B cell (primary cell): ENCODE results near the gene AZU1. TPM values are rescaled to one million over a fixed set of nuclear protein-coding genes. Genes with fewer than 3 reads are reported as not detected.
"Not testable (repeated sequence)": the region's sequence is repeated elsewhere in the genome, so short reads cannot be mapped to it uniquely, and the experiment has no call there.

Source experiments
- ATAC-seq: fragments of 200-7000 bp; cut with Tn5 transposase; one replicate; pipeline ENCODE4 v1.10.0; 2021; ENCODE audit warnings: low read depth, mild to moderate bottlenecking, moderate number of reproducible peaks, moderate library complexity
- CTCF ChIA-PET: fragments of 350-600 bp; sonication (Branson Sonifier 250); formaldehyde crosslinking; loops from one replicate; lab custom pipeline; 2021; ENCODE audit warnings: antibody characterized with exemption, inconsistent platforms; lab: Charles Lee
- POLR2A ChIA-PET: fragments of 350-600 bp; sonication (Branson Sonifier 250); formaldehyde crosslinking; loops from one replicate; lab custom pipeline; 2021; ENCODE audit warnings: antibody characterized with exemption; lab: Charles Lee
- DNase-seq: peaks from one replicate; pipeline ENCODE4 v3.0.0; 2013
- H2AFZ ChIP-seq: 2 replicates; pipeline ENCODE4 v1.6.1; 2012; ENCODE audit warnings: mild to moderate bottlenecking, low read depth, low read length; ENCODE audit not compliant: insufficient read depth, poor library complexity, severe bottlenecking
- H3K27ac ChIP-seq, 2 donors: 1 replicate in 1 of 2; 2 replicates in 1 of 2; pipeline ENCODE4 v1.5.1; 2012 to 2013; ENCODE audit warnings: low read length in 2 of 2, mild to moderate bottlenecking in 2 of 2, moderate library complexity in 1 of 2
- H3K27me3 ChIP-seq, 4 experiments: fragments of 200-600 bp in 1 of 4; sonication (generic) in 1 of 4; replicated peaks in 1 of 4; 1 replicate in 2 of 4; 2 replicates in 2 of 4; pipeline versions ENCODE4 v1.6.1 to v1.7.0; 2013 to 2016; ENCODE audit warnings: low read length in 3 of 4, mild to moderate bottlenecking in 2 of 4, mixed read lengths in 1 of 4, moderate library complexity in 1 of 4; ENCODE audit not compliant: insufficient read depth in 4 of 4, control insufficient read depth in 3 of 4; ENCODE audit errors: control extremely low read depth in 1 of 4
- H3K36me3 ChIP-seq, 2 experiments: replicated peaks in 1 of 2; 1 replicate in 1 of 2; 2 replicates in 1 of 2; pipeline versions ENCODE4 v1.6.1 to v1.7.1; 2013; ENCODE audit warnings: low read length in 1 of 2; ENCODE audit not compliant: insufficient read depth in 2 of 2, control insufficient read depth in 1 of 2; ENCODE audit errors: control extremely low read depth in 1 of 2, extremely low read depth in 1 of 2
- H3K4me1 ChIP-seq, 2 donors: fragments of 200-600 bp in 1 of 2; sonication (generic) in 1 of 2; 1 replicate in 1 of 2; 2 replicates in 1 of 2; pipeline versions ENCODE4 v1.5.1 to v1.6.1; 2013 to 2017; ENCODE audit warnings: low read length in 2 of 2; ENCODE audit not compliant: control insufficient read depth in 2 of 2, insufficient read depth in 2 of 2
- H3K4me2 ChIP-seq: replicated peaks from 2 replicates; pipeline ENCODE3; 2012; ENCODE audit warnings: mild to moderate bottlenecking, low read depth, low read length; ENCODE audit not compliant: poor library complexity, severe bottlenecking
- H3K4me3 ChIP-seq, 5 experiments: fragments of 200-600 bp in 1 of 5; sonication (generic) in 1 of 5; 1 replicate in 3 of 5; 2 replicates in 2 of 5; pipeline versions ENCODE4 v1.5.1 to v1.7.0; 2011 to 2016; ENCODE audit warnings: low read length in 4 of 5, mild to moderate bottlenecking in 4 of 5, low read depth in 2 of 5, control low read depth in 1 of 5, moderate library complexity in 1 of 5; ENCODE audit not compliant: insufficient read depth in 1 of 5; ENCODE audit errors: control extremely low read depth in 1 of 5, extremely low read depth in 1 of 5
- H3K79me2 ChIP-seq: fragments of 200-600 bp; sonication (generic); one replicate; pipeline ENCODE4 v1.6.0; 2016; ENCODE audit warnings: low read length; ENCODE audit not compliant: control insufficient read depth, insufficient read depth
- H3K9ac ChIP-seq: fragments of 200-600 bp; sonication (generic); 2 replicates; pipeline ENCODE4 v1.6.1; 2017; ENCODE audit warnings: mild to moderate bottlenecking, low read length, moderate library complexity
- H3K9me3 ChIP-seq, 3 donors: one replicate each; pipeline versions ENCODE4 v1.6.1 to v1.7.1; 2013; ENCODE audit warnings: low read length in 2 of 3; ENCODE audit not compliant: control insufficient read depth in 2 of 3, insufficient read depth in 1 of 3; ENCODE audit errors: control extremely low read depth in 1 of 3
- H4K20me1 ChIP-seq: 2 replicates; pipeline ENCODE4 v1.6.0; 2012; ENCODE audit warnings: mild to moderate bottlenecking, low read length; ENCODE audit not compliant: insufficient read depth, control insufficient read depth, poor library complexity, severe bottlenecking
- H3K27ac Mint-ChIP-seq: one replicate; pipeline ENCODE4 v1.8.0; 2021; ENCODE audit warnings: mixed read lengths
- H3K27me3 Mint-ChIP-seq: one replicate; pipeline ENCODE4 v1.8.0; 2021; ENCODE audit warnings: mixed read lengths
- H3K4me1 Mint-ChIP-seq: one replicate; pipeline ENCODE4 v1.8.0; 2021; ENCODE audit warnings: mixed read lengths
- H3K4me3 Mint-ChIP-seq: one replicate; pipeline ENCODE4 v1.8.0; 2021; ENCODE audit warnings: mixed read lengths
- H3K9me3 Mint-ChIP-seq: one replicate; pipeline ENCODE4 v1.8.0; 2022; ENCODE audit warnings: mixed read lengths; ENCODE audit not compliant: insufficient read depth
- EZH2 ChIP-seq: IDR thresholded peaks from 2 replicates; pipeline ENCODE4 v1.6.1; 2012; ENCODE audit warnings: borderline replicate concordance, low read depth, mild to moderate bottlenecking, moderate library complexity, low read length; ENCODE audit not compliant: insufficient read depth, poor library complexity, severe bottlenecking
- WGBS: methylation state at CpG from one replicate; pipeline ENCODE4 v1.1.5; 2013; ENCODE audit warnings: missing lambda C conversion rate; ENCODE audit not compliant: insufficient coverage; 5-methylcytosine and 5-hydroxymethylcytosine counted together
- intact Hi-C: fragments of 100-400 bp; cut with micrococcal nuclease; formaldehyde crosslinking; loops from one replicate; pipeline ENCODE4 v1.10.0; 2022
- polyA plus RNA-seq: library from polyadenylated mRNA; depleted of rRNA; stranded (reverse); fragments of >200 nt; gene quantifications from 2 replicates; pipeline ENCODE4 v1.2.3, GENCODE V29; 2012
- total RNA-seq, 2 donors: library from RNA; stranded (reverse); fragments of 120-200 nt in 1 of 2; gene quantifications; 1 replicate in 1 of 2; 2 replicates in 1 of 2; pipeline versions ENCODE4 v1.2.3 to v1.2.4, GENCODE V29; 2013 to 2022
- TF ChIP-seq, protein P1 (sequence below): fragments of 200-600 bp; IDR thresholded peaks from one replicate; pipeline ENCODE4 v1.8.0; 2022; ENCODE audit warnings: antibody characterized with exemption, mild to moderate bottlenecking

AZU1 gene
- total and polyA plus RNA-seq, 2 donors (not counting 1 experiment from before 2014, with no cell fraction given) = 0.13 to 0.44 TPM

DNA sequence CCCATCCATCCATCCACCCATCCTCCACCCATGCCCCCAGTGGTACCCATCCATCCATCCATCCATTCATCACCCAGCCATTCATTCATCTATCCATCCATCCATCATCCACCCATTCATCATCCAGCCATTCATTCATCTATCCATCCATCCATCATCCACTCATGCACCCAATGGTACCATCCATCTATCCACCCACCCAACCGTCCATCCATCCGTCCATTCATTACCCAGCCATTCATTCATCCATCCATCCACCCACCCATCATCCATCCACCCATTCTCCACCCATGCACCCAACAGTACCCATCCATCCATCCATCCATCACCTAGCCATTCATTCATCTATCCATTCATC is 11.2 kb upstream of the AZU1 start:
- POLR2A ChIA-PET = no interaction called here
- DNase-seq = no peak
- peaks cover 0 to 3% (median 0%) of the 10 kb centered on the region in 3 donors for H3K9me3 ChIP-seq
- H3K4me2 ChIP-seq = no peak overlapping the region
- no peak for TF ChIP-seq EZH2
- TF ChIP-seq, protein P1, sequence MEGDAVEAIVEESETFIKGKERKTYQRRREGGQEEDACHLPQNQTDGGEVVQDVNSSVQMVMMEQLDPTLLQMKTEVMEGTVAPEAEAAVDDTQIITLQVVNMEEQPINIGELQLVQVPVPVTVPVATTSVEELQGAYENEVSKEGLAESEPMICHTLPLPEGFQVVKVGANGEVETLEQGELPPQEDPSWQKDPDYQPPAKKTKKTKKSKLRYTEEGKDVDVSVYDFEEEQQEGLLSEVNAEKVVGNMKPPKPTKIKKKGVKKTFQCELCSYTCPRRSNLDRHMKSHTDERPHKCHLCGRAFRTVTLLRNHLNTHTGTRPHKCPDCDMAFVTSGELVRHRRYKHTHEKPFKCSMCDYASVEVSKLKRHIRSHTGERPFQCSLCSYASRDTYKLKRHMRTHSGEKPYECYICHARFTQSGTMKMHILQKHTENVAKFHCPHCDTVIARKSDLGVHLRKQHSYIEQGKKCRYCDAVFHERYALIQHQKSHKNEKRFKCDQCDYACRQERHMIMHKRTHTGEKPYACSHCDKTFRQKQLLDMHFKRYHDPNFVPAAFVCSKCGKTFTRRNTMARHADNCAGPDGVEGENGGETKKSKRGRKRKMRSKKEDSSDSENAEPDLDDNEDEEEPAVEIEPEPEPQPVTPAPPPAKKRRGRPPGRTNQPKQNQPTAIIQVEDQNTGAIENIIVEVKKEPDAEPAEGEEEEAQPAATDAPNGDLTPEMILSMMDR = no peak
- no peak overlapping the region for H3K4me3 ChIP-seq
- H3K4me1 ChIP-seq = peaks cover 0 to 3% of the 10 kb centered on the region in 2 donors
- no peak overlapping the region for H2AFZ ChIP-seq
- H3K27ac Mint-ChIP-seq = no peak overlapping the region
- no peak overlapping the region for H3K9ac ChIP-seq
- peaks cover 0 to 12% of the 10 kb centered on the region in 2 experiments for H3K36me3 ChIP-seq
- H3K27me3 Mint-ChIP-seq = no peaks in the 10 kb centered on the region
- H3K9me3 Mint-ChIP-seq = no peaks in the 10 kb centered on the region
- H3K79me2 ChIP-seq = peaks cover 4% of the 10 kb centered on the region
- intact Hi-C loops = no loop called here
- no peaks in the 10 kb centered on the region for H3K27me3 ChIP-seq
- no peak overlapping the region for H3K27ac ChIP-seq
- no peaks in the 10 kb centered on the region for H3K4me1 Mint-ChIP-seq
- ATAC-seq = no peak
- 96% methylated on average over 2 of the region's 2 CpGs for WGBS
- no peak overlapping the region for H3K4me3 Mint-ChIP-seq
- CTCF ChIA-PET = no interaction called here
- peaks cover 12% of the 10 kb centered on the region for H4K20me1 ChIP-seq

DNA sequence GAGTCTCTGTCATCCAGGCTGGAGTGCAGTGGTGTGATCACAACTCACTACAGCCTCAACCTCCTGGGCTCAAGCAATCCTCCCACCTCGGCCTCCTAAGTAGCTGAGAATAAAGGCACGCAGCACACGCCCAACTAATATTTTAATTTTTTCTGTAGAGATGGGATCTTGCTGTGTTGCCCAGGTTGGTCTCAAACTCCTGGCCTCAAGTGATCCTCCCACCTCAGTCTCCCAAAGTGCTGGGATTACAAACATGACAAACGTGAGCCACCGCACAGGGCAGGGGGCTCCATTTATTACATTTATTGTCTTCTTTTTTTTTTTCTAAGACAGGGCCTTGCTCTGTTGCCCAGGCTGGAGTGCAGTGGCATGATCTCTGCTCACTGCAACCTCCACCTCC is 7.4 kb upstream of the AZU1 start:
- H3K27ac Mint-ChIP-seq, ATAC-seq, H3K4me1 ChIP-seq, H3K36me3 ChIP-seq, H3K9me3 ChIP-seq, H3K9me3 Mint-ChIP-seq, intact Hi-C loops, H3K27me3 Mint-ChIP-seq, H3K79me2 ChIP-seq, CTCF ChIA-PET, H3K4me1 Mint-ChIP-seq, H3K4me2 ChIP-seq, H4K20me1 ChIP-seq, DNase-seq, H2AFZ ChIP-seq, H3K4me3 ChIP-seq, POLR2A ChIA-PET, H3K4me3 Mint-ChIP-seq, H3K27ac ChIP-seq, H3K9ac ChIP-seq: not testable (repeated sequence)
- WGBS = 100% methylated on average over 2 of the region's 5 CpGs
- H3K27me3 ChIP-seq = peaks cover 0 to 16% (median 6%) of the 10 kb centered on the region in 4 experiments
